GM18873 (cell line): ENCODE results near the gene SRGAP2C.
A peak's percentile ranks its signal among the peaks of the same experiment; 100 is the strongest.
"Not testable (repeated sequence)": the region's sequence is repeated elsewhere in the genome, so short reads cannot be mapped to it uniquely, and the experiment has no call there.

Experiments
- ATAC-seq: cut with Tn5 transposase; IDR thresholded peaks from one replicate; pipeline ENCODE4 v1.9.1; 2021; ENCODE audit warnings: mild to moderate bottlenecking, moderate library complexity, moderate number of reproducible peaks; ENCODE audit not compliant: unreplicated experiment, low FRiP score

SRGAP2C gene

DNA sequence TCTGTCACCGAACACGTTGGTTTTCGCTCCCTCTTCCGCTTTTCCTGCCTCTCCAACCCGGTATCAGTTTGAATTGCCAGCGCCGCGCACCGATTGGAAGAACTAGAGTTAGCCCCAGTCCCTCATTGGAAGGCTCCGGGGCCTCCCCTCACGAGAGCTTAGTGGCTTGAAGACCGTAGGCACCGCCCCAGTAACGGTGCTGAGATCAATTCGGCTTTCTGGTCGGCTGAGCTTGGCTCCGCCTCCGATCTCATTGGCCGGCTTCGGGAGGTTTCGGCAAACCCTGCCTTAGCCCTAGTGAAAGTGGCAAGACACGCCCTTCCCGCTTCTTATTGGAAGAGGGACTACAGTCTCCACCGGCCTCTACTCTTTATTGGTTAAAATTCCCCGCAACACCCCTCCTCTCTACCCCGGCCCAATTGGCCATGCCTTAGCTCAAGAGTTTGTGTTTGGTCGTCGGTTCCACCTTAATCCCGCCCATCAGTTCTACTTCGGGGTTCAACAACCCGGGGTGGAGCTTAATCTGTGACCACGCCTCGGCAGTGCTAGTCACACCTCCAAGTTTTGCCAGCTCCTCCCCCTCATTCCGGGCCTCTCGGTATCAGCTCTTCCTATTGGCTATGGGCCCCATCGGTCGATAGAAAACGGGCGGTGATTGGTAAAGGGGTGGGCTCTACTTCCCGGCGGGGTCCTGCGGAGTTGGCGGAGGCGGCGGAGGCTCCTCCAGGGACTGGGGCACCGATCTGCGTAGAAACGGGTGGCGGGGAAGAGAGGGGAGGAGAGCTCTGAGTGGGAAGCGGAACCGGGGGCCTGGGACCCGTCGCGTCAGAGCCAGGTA lies at the start of gene SRGAP2C, which contains the start of gene FAM72B:
TSS of gene SRGAP2C (plus strand) at position 686 of the 838 bp plus-strand sequence. CDS start 2,472 bp downstream, outside the sequence.
TSS of gene FAM72B (minus strand) at position 51 of the 838 bp plus-strand sequence. CDS start 851 bp downstream, outside the sequence.
- ATAC-seq: peak; percentile 82

DNA sequence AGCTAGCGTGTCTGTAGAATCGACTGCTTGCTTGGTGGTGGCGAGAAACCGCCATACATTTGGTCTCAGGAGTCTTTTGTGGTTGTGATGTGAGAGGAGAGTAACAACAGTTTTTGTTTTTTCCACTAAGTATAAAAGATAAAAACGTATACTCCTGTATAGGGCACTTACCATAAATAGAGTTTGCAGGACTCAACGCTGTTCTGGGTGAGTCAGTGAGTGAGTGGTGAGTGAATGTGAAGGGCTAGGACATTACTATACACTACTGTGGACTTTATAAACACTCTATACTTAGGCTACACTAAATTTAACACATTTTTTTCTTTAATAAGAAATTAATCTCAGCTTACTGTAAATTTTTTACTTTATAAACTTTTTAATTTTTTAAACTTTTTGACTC lies 44.4 kb upstream of the SRGAP2C start:
- not testable (repeated sequence) for ATAC-seq

DNA sequence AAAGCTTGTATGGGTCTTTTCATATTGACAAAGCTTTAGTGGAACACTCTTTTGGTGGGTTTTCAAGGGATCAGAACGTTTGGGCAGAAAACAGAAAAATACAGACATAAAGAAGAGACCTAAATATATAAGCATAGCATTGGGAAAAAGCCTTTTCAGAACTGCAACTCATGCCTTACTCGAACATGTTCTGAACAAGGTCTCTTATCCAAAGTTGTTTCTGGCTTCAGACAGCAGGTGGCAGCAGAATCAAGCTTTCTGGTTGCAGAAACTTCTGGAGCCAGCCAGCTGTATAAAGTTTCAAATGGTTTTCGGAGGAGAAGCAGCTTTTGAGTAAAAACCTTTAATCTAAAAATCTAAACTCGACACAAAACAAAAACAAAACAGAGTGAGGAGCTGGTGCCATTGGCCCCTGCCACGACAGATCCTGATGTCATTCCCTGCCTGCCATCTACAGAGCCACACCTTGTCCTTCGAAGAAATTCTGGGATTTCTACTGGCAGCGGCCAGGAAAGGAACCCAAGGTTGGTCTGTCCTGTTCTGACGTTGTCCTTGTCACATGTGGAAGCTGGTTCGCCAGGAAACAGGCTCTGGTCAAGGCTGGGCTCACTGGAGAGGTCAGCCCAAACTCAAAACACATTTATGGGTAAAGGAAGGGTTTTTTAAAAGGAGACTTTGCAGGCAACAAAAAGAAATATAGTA lies 36.1 kb upstream of the SRGAP2C start:
- ATAC-seq: not testable (repeated sequence)

DNA sequence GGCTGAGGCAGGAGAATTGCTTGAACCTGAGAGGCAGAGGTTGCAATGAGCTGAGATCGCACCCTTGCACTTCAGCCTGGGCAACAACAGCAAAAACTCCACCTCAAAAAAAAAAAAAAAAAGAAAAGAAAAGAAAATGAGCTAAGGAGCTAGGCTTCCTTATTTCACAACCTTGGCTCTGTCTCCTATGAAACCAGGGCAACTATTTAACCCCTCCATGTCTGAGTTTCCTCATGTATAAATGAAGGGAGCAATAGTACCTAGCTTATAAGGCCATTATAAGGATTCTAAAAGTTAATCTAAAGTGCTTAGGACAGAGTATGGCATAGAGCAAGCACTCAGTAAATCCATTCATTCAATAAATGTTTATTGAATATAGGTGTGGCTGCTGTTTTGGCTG lies 33.5 kb upstream of the SRGAP2C start:
- ATAC-seq: not testable (repeated sequence)

DNA sequence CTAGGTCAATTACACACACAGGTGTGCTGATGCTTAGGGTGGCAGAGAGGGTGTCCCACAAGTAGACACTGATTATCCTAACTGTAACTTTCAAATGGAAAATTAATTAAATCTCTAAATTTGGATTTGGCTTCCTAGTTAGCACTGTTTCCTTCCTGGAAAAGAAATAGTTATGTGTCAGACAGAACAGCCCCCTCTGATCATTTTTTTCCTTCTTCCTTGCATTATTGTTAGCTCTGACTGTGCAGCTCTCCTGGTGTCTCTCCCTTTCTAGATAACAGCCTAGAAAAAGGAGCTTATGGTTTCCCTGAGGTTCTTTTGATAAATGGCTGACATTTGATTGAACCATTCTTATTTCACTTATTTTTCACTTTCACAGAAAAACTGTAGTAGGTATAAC lies 32.0 kb upstream of the SRGAP2C start:
- not testable (repeated sequence) for ATAC-seq

DNA sequence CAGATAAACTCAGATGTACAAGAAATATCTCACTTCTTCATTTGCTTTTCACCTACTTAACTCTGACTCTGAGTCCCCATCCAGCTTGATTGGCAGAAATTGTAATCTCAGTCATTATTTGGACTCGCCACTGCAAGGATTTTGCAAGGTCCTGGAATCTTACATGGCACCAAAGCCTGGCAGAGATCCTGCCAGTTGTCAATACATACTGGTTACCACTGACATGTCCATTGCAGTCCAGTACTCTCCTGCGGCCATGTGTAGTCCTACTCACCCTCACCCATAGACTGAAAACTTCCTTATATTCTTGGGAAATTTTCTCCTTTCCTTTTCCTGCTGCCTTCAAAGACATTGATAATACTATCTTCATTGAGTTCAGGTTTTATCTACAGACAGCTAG lies 30.0 kb upstream of the SRGAP2C start:
- not testable (repeated sequence) for ATAC-seq

DNA sequence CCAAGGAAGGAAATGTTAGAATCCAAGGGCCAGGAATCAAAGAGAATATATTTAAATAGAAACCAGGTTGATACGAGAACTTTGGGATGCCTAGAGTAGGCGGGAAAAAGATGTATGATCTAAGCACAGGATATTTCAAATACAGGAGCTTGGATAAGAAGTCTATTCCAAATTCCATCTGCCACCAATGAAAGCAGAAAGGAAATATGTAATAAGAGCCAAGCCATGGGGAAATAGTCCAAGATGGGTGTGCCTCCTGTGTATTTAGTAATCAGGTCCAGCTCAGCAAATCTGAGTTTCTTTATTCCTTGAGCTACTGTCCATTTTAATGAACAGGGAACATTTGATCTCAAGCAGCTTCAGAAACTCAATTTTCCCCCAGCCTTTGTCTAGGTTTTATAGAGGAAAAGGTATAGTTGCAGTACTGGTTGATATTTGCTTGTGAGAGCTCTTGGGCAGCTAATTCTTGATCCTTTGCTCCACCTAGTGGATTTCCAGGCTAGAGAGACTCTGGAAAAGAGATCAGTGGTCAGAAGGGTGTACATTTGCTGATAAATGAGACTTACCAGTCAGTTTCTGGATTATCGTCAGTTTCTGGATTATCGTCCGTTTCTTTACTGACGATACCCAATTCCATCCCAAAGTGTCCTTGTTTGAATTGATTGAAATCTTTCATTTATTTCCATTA lies 29.0 kb upstream of the SRGAP2C start:
- not testable (repeated sequence) for ATAC-seq

DNA sequence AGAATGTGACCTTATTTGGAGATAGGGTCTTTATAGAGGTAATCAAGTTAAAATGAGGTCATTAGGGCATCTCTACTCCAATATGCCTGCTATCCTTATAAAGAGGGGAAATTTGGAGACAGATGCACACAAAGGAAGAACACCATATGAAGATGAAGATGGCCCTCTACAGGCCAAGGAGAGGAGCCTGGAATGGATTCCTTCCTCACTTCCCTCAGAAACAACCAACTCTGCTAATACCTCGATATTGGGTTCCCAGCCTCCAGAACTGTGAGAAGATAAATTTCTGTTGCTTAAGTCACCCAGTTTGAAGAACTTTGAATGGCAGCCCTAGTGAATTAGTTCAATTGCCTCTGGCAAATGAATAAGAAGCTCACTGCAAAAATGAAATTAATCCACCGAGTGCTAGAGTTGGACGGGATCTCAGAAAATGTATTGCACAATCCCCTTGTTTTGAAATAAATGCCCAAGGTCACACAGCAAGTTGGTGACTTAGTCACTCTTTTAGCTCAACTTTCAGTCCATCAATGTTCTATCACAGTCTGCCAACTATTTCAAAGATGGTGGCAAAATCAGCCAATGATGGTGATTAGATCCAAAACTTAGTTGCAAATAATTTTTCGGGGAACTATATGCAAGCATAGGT lies 27.7 kb upstream of the SRGAP2C start:
- ATAC-seq: not testable (repeated sequence)

DNA sequence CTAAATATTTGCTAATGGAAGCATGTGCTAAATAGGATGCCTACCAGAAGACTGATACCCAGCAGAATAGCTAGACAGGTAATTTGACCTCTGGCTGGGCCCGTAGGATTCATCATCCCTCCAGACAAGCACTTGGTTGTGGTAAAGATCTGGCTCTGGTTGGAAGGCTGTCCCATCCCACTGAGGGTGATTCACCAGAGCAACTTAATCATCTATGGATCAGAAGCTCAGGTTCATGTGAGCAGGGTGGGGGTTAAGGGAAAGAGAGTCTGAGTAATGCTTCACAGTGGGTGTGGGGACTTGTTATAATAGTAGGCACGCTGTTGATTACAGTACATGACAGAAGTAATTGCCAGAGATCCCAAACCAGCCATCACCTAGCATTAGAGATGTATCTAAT lies 27.2 kb upstream of the SRGAP2C start:
- not testable (repeated sequence) for ATAC-seq

DNA sequence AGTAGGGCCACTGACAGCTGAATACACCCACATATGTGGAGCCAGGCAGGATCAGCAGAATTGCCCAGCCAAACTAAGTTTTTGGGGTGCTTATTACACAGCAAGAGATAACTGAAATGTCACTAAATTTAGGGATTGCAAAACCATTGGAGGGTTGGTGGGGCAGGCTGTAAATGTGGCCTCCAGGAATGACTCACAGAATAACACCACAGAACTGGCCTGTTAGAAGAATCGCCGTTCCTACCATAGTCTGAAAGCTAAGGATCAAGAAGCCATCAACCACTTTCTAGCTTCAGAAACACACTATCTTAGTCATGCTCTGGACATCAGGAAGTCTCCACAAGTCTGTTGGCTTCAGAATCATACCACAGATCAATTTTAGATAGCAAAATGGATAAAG lies 24.7 kb upstream of the SRGAP2C start:
- ATAC-seq: not testable (repeated sequence)

DNA sequence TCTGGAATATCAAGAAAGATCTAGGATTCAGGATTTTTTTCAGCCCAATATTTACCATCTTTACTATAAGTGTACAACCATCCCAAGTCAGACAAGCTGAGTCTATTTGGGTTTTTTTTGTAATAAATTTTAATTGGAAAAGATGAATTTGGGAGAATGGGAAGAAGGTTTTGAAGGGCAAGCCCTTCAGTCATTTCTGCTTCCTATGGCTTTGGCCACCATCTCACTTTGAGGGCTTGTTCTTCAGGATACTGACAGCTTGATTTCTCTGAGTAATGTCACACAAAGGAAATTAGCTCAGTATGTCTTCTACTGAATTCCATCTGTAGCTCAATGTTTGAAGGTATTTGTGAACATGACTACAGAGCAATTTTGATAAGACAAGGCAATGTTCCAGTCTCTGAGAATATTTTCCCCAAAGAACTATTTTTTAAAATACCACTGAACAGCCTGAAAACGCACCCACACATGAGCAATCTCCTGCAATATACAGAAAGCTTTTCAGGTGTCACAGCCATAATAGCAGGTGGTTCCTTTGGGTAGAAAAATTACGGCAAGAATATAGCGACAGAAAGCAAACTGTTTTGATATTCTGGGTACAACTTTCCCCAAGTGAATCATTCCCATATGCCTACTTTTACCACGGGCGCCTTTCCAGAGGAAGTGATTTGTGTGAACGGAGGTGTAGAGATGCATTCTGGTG lies 23.4 kb upstream of the SRGAP2C start:
- ATAC-seq: not testable (repeated sequence)

DNA sequence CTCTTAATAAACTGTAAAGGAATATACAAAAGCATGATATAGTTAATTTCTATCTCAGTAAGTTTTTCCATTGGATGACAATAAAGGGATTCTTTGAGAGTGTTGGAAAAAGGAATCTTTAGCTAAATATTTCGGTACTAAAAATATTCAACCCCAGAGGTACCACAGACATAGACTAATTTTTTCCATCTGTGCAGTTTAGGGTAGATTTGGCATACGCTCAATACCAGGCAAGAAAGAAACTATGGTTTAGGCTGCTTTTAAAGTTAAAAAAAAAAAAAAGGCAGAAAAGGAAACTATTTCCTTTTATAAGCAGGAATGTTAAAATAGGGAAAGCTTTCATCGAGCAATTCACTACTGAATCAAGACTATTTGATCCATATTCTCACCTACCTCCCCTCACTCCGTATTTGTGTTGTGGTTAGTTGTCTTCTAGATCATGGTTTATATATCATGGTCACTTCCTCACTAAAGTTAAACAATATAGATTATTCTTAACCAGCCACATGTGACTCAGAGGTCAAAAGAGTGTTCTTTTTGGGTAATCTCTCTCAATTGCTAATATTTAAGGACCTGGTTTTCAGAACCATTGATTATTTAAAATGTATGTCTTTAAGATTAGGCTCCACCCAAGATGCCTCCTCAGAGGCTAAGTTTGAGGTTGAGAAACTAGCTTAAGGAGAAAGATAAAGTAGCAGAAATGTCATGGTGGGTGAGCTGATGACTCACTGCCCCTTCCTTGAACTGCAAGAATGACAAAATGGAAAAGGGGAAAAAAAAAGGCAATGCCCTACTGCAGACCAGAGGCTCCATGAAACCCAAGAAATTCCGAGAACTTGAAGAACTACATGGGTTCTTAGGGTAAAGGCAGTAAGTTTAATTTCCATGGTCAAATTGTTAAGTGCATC lies 20.7 kb upstream of the SRGAP2C start:
- ATAC-seq: not testable (repeated sequence)

DNA sequence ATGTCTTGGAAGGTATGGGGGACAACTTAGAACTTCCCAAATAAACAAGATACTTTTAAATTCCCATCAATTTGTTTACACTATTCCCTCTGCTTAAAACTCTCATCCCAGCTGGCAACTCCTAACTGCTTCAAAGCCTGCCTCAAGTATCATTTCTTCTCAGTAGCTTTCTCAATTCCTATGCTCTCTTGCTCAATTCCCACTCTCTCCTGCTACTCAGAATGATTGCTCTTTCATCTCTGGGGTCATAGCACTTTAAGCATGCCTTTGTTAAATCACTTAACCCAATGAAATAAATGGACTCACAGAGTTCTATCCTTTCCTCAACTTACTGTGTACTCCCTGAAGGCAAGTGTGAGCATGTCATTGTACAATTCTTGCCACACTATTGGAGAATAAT lies 19.5 kb upstream of the SRGAP2C start:
- not testable (repeated sequence) for ATAC-seq

DNA sequence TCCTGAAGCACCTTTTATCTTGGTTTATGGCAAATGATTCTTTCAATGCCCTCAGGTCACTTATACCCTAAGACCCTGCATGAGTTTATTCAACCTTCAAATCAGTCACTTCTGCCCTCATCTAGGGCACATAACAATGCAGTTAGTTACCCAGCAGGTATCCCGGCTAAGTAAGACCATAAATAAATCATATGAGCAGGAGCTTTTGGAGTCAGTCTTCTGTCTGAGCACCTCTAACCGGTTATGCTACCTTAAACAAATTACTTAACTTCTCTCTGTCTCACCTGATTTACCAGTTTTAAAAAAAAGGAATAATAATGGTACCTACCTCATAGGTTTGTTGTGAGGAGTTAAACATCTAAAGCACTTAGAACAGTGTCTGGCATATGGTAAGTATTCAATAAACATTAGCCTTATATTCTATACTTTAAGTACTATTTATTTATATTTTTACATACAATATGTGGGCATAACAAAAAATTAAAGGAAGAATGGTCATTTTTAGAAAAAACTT lies 17.5 kb upstream of the SRGAP2C start:
- ATAC-seq: not testable (repeated sequence)

DNA sequence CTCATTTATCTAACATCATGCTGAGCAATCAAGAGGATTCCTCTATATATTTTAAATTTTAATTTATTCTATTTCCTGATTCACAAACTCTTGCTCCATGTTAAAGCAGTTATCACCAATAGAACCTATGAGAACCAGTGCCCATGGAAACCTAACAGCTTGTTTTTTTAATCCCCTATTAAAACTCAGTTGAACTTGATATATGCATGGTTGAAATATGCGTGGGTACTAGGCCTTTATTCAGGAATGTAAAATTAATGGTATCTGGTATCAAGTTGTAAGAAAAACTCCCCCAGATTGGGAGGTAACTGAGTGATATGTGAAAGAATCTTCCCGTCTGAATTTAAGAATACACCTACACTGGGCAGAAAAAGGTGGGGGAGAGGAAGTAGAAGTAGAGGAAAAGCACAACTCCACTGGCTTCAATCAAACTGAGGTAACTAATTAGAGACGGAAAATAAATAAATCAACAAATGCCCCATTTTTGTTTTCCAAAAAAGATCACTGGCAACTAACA lies 16.6 kb upstream of the SRGAP2C start:
- ATAC-seq: not testable (repeated sequence)

DNA sequence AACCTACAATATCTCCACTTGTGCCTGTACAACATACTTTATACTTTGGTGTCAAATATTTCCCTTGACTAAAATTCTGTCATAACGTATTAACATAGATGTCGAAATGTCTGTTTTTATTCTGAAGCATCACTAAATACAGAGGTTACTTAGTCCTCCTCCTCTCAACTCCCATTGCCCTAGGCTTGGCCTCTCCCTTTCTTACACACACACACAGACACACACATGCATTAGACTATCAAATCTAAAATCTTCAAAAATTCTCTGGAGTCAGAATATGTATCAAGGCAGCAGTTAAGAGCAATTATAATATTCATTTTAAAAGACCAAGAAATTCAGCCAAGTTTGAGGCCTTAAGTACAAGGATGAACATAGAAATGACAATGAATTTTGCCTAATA lies 8.1 kb upstream of the SRGAP2C start:
- ATAC-seq: not testable (repeated sequence)

DNA sequence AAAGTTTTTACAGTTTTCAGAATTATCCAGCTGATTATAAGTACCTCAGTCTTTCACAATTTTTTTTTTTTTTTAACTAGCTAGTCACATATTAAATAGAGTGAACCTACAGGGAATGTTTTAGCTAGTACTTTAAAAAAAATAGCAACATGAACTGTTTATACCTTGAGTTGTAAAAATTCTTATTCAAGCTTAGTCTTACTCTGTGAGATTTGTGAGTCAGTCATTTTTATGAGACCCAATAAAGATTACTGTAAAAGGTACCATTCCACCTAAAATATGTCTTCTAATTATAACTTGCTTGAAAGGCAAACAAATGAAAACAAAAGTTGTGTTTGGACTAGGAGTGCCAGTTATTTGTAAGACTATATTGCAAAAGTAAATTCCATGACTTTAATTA lies 6.6 kb upstream of the SRGAP2C start:
- not testable (repeated sequence) for ATAC-seq

DNA sequence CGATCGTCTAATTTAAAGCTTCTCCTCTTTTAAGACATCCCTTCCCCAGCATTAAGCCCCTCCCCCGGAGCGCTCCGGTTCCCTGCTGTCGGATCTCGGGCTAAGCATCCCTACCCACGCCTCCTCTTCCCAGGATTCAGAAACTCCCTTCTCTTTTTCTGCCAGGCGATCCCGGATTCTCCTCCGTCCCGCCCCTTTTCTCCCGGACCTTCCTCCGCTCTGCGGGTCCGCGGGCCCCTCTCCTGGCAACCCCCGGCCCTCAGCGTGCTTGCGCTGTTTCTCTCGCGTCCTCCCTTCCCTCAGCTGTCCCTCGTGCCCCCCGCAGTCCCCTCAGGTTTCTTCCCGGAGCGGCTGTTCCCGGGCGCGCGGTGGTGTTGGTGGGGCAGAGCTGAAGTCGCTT lies 908 bp upstream of the SRGAP2C start:
- not testable (repeated sequence) for ATAC-seq
